ENCODE data around the gene GPR17. TPM values are rescaled to one million over a fixed set of nuclear protein-coding genes. Genes with fewer than 3 reads are reported as not detected.

The GPR17 gene
- polyA plus RNA-seq, 12 donors: 2.3 to 8.9 (median 3.4) TPM; not detected in 2

DNA sequence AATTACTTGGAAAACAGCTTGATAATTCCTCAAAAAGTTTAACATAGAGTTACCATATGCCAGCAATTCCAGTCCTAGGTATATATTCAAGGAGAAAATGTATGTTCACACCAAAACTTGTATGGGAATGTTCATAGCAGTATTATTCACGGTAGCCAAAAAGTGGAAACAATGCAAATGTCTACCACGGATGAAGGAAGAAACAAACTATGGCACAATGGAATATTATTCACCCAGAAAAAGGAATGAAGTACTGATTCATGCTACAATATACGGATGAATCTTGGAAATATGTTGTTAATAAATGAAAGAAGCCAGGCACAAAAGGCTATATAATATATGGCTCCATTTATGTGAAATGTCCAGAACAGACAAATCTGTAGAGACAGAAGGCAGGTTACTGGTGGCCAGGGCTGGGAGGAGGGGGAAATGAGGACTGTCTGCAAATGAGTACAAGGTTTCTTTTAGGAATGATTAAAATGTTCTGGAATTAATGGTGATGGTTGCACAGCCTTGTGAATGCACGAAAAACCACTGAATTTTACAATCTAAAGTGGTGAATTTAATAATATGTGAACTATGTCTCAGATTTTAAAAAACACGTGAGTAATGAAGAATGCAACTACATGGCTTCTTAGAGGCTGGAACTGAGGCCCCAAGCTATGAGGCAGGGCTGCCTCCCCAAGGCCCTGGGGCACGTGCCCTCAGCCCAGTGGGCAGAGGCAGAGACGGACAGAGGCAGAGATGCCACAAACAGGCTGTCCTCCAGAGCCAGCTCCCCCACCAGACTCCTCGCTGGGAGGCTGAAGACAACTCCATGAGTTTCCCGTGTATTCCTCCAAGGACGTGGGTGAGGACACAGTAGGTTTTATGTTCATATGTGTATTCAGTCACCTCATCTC, 24.4 kb downstream of the GPR17 start:
- DNase-seq: no peak

DNA sequence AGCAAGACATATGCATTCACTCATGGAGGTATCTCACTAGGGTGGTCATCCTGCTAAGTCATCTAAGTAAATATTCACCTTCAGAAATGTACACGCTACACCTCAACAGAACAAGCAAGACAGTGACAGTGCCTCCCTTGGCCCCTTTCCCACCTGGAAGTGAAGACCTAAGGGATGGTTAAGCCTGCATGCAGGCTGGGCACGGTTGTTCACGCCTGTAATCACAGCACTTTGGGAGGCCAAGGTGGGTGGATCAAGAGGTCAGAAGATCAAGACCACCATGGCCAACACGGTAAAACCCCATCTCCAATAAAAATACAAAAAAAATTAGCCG, 25.0 kb downstream of the GPR17 start:
- DNase-seq: no peak

DNA sequence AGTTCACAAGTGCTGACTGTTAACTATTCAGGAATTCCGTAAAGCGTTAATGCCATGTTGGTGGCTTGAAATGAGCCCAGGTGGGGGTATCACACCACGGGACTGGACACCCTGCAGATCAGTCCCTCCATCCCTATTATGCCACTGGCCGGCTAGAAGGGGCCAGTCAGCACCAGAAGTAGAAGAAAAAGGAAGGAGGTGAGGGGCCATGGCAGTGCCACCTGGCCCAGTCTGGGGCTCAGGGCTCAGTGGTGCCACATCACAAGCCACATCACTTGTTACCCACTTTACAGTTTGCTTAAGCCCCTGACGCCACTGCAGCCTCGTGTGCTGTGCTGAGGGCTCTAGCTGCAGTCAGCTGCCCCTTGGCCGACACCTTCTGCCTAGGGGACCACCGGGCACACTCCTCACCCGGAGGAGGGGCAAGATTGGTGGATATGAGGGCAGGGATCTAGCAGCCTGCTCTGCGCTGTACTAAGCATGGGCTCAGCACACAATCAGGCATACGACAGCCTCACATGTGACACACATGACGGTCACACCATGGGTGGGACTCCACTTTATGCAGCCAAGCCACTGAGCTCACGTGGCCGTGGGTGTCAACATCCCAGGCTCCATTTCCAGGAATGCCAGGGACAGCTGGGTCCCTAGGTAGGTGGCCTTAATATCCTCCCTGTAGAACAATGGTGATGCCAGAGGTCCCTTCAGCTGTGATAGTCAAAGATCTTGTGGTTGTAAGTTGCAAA, 25.8 kb downstream of the GPR17 start:
- no peak for DNase-seq

DNA sequence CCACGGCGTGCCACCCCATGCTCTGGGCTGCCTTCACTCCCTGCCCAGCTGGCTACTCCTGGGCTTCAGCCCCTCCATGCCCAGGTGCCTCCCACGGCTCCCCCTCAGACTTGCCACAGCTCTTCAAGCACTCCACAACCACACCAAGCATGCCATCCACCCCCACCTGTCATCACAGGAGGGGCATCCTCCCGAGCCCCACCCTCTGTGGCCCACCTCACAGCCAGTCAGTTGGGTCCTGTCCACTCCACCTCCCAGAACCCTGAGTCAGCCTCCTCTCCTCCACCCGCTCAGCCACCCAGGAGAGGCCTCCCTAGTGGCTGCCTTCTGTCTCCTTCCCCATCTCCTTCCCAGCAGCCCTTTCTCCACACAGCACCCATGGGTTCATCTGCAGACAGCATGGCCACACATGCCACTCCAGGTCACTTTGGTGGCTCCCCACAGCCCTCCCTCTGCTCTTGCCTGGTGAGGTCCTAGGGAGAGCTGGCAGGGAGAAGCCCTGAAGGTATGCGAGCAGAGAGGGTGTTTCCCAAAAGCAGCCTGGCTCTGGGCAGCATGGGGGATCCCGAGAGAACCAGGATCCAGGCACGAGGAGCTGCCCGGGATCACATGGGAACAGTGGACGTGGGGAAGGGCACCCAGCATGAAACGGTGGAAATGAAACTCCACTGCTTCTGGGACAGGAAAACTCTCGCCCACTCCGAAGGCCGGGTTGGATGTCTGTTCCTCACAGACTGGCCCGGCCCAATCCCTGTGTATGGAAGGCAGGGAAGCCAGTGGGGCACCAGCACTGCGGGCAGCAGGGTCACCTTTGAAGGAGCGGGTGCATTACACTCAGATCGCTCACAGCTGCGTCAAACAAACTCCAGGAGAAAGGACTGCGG, 26.6 kb downstream of the GPR17 start:
- DNase-seq: no peak

DNA sequence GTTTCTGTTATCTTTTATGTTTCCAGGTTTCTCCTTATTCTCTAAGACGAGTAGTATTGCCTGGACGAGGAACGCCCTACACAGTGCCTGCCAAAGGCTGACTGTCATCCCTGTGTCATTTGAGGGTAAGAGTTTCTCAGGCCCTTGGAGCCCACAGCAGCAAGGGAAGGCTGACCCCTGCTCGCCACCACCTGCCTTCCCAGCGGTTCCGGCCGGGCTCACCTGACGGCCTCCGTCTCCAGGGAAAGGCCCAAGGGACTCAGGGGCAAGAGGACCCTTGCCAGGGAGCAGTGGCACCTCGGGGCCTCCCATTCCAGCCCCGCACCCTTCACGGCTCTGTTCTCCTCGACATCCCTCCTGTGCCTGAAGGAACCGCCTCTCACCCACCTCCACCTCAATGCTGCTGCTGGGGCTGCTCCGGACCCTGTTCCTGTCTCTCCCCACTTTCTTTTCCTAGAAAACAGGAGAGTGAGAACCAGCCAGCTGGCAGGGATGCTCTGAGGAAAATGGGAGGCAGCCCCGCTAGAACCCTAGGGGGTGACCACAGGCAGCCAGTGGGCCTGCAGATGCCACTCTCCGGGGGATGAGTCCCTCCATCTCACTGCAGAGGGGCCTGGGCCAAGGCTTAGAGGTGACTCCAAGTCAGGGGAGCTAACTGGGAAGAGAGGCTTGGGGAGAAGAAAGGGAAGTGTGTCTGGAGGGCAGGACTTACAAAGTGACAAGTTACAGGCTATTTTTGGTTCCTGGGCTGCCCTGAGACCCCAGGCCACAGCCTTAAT, 27.5 kb downstream of the GPR17 start:
- DNase-seq: no peak

DNA sequence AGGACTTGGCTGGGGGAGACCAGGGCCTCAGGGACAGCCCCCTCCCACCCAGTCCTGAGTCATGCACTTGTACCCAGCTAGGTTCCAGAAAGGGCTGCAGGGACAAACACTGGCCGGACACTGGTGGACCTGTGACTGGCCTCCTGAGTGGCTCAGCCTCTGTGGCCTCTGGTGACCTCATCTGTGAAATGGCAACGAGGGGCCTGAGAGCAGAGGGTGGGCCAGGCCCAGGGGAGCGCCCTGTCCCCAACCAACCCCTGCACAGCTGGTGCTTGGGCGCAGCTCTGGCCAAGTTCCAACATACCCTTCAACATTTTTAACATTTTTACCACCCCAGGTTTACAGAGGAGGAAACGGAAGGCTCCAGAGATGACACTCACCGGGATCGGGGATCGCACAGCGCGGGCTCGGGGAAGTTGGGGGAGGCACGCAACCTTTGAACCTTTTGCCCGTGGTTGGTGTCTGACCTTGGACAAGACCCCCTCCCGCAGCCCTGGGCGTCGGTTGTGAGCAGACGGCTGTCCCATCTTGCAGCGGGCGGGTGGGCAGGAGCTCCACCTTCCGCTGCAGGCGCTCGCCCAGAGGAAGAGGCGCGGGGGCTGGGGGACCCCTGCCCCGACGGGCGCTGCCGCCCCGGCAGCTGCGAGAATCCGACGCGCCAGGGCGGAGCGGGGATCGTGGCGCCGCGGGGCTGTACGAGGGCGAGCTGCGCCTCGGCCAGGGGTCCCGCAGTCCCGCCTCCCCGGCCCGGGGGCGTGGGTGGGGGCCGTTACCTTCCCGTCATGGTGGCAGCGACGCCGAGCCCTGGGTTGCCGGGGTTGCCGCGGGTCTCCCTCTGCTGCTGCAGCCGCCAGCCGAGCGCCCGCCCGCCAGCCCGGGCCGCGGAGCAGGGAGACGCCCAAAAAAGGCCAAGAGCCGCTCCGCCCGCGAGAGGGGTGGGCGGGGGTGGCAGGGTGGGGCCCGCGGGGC, 28.6 kb downstream of the GPR17 start:
- DNase-seq: no peak

DNA sequence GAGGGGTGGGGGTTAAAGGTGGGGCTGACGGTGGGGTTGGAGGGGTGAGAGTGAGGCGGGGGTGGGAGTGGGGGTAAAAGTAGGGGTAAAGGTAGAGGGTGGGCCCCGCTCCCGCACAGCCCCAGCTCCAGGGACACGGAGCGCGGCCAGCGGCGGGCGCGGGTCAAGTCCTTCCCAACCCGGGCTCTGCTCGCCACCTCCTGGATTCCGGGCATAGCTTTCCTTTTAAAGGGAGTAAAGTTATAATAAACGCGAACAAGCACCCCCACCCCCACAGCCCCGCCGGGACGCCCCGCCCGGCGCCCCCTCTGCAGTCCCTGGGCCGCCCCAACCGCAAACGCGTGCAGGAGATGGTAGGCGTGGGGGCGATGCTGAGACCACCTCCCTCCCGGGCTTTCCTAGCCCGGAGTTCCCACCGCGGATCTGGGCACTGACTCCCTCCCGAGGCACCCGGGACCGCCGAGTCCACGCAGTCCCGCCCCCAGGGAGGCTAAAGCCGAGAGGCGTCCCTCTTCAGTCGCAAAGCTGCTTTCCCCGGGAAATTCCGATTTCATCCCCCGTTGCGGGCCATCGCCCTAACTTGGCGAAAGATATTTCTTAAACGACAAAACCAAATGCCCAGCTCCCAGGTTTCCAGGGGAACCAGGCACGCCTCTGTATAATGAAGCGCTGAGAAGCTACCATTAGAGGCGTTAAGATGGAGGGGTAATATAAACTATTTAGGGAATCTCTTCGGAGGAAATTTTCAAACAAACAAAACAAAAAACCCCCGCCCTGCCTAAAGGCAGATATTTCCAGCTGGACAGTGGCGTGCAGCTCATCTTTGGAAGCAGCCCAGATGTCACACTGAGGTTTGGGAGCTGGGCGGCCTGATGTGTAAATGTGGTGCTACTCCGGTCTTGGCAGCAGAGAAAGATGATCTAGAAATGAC, 29.6 kb downstream of the GPR17 start, which contains the start of gene LIMS2:
TSS of gene LIMS2 (minus strand) at position 200 of the 931 bp plus-strand sequence. CDS start 506 bp downstream, outside the sequence.
- no peak for DNase-seq

DNA sequence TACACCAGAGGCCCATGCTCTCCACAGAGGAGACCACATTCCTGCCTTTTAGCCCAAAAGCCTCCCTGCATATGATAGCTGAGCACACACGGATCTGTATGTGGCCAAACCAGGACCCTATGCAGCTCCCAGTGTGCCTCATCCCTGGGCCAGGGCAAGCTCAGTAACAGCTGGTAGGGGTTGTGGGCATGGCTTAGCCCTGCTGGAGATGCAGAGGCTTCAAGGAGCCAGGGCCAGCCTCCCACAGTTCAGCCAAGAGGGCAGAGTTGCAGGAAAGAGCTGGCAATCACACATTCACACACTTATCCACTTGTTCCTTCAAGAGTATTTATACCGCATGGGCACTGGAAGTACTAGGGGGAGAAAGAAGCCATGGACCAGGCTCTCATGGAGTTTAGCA, 31.0 kb downstream of the GPR17 start:
- DNase-seq: no peak

DNA sequence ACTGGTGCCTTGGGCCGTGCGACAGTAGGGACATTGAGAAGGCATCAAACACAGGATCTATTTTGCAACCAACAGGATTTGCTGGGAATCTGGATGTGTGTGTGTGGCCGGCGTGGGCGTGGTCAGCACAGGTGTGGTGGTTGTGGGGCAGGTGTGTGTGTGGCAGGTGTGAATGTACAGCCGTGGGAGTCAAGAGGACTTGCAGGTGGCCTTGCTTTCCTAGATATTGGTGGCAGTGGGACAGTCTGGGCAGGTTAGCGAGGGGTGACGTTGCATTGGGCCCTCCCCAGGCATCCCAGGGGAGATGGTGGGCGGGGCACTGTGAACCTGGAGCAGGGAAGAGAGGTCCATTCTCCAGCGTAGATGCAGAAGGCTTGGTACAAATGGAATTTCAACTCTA, 32.6 kb downstream of the GPR17 start:
- no peak for DNase-seq

DNA sequence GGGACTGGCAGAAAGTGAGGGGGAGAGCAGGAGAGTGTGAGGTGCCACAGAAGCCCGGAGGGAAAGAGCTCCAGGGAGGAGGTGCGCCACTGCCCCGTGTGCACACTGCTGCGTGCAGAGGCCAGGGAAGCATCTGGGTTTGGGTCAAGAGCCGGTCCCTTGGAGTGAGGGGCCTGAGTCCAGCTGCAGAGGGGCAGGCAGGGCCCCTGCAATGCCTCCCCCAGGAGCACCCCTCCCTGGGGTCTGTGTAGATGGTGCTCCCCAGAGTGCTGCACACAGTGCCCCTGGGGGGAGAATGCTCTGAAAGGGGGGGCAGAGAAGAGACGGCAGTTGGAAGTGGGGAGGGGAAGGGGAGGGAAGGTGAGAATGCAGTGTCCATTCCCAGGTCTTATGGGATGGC, 33.0 kb downstream of the GPR17 start:
- no peak for DNase-seq

DNA sequence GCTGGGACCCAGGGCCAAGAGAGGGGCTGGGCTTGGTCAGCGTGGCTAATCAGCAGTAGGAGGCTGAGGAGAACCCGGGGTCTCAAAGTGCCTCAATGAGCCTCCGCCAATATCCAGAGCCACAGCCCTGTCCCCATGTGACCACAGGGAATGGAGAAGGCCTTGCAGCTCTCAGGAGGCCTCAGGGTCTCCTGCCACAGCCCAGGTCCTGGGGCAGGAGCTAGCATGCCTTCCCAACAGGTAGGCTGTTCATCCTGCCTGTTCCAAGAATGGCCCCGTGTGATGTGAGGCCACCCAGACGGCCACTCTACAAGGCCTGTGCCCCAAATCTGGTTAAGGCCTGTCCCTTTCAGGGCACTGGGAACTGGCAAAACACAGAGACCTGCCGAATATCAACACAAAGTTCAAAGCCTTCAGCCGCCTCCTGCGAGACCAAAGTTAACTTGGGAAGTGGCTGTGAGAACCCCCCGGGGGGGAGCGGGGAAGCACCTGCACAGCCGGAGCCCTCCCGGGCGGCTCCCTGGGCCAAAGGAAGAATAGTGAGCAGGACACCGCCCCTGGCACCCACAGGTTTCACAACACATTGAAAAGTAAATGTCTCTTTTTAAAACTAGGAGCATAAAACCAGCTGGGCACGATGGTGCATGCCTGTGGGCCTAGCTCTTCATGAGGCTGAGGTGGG, 33.9 kb downstream of the GPR17 start:
- no peak for DNase-seq

DNA sequence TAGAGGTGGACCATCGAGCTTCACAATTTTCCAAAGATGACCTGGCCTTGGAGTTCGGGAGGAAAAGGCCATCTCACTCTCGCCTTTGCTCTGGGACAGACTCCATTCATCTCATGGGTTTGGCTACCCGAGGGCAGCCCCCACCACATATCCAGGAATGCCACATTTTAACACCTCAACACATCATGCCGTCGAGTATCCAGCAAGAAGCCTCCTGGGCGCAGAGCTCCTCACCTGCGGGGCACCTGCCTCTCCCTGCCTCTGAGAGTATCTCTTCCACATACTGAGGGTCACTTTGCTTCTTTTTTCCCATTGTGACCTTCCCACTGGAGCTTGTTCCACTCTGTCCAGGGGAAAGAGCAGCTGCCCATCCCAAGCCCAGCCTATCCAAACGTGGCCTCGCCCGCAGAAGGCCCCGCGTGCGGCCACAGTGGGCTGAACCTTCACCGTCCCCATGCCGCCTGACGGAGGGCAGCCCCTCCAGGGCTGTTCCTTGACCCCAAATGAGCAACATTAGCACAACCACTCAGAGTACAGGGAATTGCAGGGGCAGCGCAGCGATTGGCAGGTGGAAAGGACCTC, 34.8 kb downstream of the GPR17 start:
- DNase-seq: no peak

DNA sequence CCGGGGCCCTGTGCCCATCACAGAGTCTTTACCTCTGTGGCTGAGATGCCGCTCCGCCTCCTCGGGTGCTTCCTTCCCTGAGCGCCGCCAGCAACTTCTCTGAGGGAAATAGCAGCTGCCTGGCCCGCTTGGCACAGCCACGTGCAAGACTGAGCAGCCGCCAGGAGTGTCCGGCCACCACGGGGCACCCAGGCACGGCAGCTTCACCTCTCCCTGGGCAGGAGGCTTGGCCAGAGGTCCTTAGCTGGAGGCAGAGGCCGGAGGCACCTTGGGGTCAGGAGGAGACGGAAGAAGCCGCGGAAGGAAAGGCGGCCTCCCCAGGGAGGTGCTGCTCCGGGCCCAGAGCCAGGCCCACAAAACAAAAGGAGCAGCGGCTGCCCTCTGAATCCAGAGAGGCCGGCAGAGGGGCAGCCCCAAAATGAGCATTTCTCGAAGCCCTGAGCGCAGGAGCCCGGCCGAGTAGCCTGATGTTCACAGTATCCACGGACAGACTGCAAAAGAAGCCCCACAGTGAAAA, 35.4 kb downstream of the GPR17 start:
- DNase-seq: no peak

DNA sequence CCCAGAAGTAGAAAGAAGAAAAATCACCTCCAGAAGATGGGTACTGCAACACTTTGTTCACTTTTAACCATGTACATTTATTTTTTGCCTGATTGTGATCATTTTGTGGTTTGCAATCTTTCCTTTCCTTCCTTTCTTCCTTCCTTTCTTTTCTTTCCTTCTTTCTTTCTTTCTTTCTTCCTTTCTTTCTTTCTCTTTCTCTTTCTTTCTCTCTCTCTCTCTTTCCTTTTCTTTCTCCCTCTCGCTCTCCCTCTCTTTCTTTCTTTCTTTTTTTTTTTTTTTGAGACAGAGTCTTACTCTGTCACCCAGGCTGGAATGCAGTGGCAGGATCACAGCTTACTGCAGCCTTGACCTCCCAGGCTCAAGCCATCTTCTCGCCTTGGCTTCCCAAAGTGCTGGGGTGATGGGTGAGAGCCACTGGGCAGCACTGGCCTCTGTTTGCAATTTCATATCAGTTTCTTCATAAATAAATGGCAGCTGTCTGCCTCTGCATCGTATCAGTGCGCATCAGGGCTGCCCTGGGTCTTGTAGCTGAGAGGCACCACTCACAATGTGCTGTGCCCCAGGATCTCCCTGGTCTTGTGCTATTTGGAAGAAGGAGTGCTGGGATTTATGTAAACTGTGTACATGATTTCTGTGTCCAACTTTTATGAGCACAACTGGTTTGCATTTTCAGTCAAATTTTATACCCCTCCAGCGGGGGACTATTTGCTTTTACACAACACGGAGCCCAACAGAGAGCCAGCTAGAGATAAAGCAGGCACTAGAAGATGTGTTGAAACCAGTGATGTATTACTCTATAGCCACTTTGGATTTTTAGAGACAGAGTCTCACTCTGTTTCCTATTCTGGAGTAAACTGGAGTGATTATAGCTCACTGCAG, 36.3 kb downstream of the GPR17 start:
- no peak for DNase-seq

DNA sequence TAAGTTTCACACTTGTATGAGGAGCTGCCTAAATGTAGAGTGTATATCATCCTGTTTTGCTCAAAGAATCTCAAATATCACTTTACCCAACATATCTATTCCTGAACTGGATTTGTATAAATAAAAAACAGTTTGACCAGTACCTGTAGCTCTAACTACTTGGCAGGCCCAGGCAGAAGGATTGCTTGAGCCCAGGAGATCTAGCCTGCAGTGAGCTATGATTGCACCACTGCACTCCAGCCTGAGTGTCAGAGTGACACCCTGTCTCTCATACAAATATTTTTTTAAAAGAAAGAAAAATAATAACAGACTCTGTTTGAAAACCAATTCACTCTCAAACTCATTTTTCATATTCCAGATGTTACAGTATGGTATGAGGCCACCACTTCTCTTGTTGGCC, 37.1 kb downstream of the GPR17 start:
- no peak for DNase-seq

DNA sequence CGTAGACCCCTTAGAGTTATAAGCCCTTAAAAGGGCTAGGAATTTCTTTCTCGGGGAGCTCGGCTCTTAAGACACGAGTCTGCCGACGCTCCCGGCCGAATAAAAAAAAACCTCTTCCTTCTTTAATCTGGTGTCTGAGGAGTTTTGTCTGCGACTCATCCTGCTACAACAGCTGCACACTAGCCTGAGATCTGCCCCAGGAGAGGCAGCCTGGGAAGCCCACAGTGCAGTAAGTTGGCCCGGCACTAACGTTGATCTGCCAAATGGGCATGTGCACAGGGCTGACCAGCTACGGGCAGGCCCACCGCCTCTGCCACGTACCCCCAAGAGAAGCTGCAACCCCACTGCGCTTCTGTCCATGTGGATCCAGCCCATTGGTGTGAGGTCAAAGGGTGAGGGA, 37.8 kb downstream of the GPR17 start:
- no peak for DNase-seq
